NCI-H748 treated with DMSO at 0.1 percent for 48 hours (cell line): ENCODE results near the gene MIA3.
A peak's percentile ranks its signal among the peaks of the same experiment; 100 is the strongest.
"Not testable (repeated sequence)": the region's sequence is repeated elsewhere in the genome, so short reads cannot be mapped to it uniquely, and the experiment has no call there.

Source experiments
- DNase-seq: peaks from one replicate; lab custom pipeline; 2025; lab: John Stamatoyannopoulos, UW

Gene MIA3, protein sequence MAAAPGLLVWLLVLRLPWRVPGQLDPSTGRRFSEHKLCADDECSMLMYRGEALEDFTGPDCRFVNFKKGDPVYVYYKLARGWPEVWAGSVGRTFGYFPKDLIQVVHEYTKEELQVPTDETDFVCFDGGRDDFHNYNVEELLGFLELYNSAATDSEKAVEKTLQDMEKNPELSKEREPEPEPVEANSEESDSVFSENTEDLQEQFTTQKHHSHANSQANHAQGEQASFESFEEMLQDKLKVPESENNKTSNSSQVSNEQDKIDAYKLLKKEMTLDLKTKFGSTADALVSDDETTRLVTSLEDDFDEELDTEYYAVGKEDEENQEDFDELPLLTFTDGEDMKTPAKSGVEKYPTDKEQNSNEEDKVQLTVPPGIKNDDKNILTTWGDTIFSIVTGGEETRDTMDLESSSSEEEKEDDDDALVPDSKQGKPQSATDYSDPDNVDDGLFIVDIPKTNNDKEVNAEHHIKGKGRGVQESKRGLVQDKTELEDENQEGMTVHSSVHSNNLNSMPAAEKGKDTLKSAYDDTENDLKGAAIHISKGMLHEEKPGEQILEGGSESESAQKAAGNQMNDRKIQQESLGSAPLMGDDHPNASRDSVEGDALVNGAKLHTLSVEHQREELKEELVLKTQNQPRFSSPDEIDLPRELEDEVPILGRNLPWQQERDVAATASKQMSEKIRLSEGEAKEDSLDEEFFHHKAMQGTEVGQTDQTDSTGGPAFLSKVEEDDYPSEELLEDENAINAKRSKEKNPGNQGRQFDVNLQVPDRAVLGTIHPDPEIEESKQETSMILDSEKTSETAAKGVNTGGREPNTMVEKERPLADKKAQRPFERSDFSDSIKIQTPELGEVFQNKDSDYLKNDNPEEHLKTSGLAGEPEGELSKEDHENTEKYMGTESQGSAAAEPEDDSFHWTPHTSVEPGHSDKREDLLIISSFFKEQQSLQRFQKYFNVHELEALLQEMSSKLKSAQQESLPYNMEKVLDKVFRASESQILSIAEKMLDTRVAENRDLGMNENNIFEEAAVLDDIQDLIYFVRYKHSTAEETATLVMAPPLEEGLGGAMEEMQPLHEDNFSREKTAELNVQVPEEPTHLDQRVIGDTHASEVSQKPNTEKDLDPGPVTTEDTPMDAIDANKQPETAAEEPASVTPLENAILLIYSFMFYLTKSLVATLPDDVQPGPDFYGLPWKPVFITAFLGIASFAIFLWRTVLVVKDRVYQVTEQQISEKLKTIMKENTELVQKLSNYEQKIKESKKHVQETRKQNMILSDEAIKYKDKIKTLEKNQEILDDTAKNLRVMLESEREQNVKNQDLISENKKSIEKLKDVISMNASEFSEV (N-terminal part only)

DNA sequence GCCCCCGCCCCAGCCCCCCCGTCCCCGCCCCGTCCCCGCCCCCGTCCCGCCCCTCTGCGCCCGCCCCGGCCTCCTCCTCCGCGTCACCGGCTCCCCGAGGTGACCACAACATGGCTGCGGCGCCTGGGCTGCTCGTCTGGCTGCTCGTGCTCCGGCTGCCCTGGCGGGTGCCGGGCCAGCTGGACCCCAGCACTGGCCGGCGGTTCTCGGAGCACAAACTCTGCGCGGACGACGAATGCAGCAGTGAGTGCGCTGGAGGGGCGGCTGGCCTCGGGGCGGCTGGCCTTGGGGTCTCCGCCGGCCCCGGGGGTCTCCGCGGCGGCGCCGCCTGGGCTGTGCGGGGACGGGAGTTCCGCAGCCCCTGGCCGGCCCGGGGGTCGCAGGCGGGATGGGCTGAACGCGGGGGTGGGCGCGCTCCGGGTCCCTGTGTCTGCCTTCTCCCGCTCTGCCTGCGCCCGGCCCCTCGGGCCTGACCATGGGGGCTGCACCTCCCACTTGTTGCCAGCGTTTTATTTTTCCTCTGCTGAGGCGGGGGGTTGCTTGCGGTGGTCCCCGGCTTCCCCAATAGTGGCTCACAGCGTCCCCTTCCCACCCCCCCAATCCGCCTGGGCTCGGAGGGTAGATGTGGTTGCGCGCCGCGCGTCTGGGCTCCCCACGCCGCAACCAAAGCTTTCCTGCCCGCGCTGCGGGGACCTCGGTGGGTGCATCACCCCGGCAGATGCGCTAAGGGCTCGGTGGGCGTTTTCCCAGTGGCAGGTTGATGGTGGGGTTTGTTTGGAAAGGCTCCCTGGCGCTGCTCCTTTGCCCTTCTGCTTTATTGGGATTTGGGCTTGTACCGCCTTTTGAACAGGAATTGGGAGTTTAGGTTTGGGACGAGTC is at the start of gene MIA3:
Gene MIA3 (plus strand): TSS at position 97 of the 879 bp plus-strand sequence. CDS start 14 bp downstream, at position 111.
- no peak for DNase-seq

DNA sequence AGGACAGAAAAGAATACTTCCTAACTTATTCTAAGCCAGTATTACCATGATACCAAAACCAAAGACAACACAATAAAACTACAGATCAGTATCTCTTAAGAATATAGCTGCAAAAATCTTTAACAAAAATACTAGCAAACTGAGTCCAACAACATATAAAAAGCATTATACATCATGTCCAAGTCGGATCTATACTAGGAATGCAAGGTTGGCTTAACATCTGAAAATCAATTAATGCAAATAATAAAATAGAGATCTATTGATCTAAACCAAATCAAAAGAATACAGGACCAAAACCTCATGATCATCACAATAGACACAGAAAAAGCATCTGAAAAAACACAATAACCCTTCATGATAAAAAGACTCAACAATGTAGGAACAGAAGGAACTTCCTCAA is 47.1 kb upstream of the MIA3 start:
- DNase-seq, result no peak

DNA sequence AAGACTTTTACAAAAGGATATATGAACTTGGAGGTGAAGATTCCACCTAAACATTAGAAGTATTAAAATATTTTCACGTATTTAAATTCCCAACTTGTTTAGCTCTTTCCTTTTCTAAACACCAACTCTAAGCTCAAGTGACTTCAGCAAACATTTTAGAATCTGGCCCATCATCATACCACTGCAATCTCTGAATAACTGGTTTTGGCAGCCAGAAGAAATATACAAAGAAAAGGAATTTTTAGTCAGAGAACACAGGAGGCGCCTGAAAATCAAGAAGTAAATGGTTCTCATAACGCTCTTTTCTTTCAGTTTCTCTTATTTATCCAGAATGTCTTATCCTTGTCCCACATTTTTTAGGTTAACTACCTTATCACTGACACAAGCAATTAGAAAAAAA is 38.6 kb upstream of the MIA3 start:
- DNase-seq, result no peak

DNA sequence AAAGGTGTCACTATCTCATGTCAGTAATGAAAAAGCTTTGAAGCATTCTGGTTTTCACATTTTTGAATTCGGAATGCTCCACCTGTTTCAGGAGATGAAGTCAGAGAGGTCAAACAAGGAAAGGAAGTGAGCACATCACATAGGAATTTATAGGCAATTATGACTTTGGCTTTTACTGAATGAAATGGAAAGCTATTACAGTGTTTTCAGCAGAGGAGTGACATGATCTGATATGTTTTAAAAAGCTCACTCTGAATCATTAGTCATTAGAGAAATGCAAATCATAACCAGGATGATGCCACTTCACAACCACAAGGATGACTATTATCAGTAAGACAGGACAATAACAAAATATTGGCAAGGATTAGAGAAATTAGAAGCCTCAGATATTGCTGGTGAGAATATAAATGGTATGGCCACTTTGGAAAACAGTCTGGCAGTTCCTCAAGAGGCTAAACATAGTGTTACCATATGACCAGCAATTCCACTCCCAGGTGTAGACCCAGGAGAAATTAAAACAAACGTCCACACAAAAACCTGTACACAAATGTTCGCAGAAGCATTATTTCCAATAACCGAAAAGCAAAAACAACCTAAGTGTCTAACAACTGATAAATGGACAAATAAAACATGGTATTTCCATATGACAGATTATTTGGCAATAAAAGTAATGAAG is 35.7 kb upstream of the MIA3 start:
- no peak for DNase-seq

DNA sequence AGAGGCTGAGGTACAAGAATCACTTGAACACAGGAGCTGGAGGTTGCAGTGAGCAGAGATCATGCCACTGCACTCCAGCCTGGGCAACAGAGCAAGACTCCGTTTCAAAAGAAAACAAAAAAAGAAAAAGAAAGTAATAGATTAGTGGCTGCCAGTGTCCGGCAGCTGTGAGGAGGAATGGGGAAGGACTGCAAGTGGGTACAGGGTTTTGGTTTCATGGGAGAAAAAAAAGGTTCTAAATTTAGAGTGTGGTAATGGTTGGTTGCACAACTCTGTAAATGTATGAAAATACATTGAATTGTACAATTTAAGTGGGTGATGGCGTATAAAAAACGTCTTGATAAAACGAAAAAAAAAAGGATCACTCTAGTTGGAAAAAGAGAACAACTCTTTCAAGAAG is 34.8 kb upstream of the MIA3 start:
- no peak for DNase-seq

DNA sequence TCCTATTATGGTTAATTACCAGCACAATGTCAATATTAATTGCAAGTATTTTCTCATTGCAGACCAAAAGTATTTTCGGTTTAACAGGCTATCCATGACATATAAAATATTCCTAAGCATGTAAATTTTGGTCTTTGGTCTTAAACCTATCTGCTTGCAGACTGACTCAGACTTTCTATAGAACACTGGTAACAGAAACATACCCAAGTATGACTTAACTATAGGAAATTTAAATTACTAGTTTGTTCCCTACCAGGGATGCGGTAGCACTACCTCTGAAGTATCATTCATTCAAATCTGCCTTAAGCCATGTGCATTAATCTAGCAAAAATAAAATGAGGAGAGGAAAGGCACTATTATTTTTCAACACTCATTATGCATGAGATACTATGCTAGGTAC is 31.1 kb upstream of the MIA3 start:
- DNase-seq, result no peak

DNA sequence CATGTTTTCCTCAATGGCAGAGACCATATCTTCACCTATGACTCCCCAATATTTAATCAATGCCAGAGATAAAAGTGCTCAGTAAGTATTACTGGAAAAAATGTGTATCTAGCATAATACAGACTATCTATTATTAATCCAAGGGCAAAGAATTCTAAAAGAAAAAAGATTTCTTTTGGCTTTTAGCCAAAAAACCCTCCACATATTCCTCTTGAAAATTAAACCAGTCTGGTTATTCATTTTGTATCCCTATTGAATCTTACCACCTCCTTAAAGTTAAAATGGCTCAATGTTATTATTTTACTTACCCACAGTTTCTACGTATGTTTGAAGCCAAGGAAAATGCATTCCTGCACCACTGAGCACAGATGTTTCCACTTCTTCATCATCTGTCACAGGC is 29.8 kb upstream of the MIA3 start:
- no peak for DNase-seq

DNA sequence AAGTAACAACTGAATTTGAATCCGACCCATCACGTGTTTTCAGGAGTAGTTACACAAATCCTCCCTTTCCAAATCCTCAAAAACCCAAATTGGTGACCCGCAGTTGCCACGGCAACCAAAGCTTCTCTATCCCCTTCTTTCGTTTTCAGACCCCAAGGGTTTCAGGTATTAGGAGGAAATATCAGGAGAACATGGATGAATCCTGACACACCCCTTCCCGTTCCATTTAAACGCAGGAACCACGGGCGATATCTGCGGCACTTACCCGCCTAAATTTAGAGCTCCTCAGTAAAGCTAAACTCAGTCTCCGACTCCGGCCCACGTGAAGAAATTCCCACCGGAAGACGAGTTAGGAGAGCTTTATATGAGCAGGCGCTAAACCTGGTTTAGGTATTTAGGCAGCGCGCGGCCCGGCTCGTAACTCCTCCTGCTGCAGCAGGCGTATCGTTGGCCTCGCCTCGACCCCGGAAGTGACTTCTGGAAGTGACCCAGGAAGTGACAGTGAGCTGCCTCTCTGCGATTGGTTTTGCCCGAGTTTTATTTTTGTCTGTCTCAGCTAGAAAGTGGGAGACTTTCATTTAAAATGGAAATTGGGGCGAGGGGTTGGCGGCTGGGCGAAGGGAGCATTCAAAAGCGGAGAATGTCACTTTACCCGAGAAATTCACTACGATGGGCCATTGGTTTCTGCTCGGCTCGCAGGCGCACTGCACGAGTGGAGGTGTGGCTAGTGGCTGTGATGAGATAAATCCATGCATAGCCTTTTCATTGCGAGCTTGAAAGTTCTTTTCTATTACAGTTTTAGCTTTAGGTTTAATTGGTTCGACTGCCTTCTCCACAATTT is 28.2 kb upstream of the MIA3 start, which contains the start of gene TAF1A:
Gene TAF1A (minus strand): TSS at position 472 of the 841 bp plus-strand sequence.
- DNase-seq, result peak; percentile 54

DNA sequence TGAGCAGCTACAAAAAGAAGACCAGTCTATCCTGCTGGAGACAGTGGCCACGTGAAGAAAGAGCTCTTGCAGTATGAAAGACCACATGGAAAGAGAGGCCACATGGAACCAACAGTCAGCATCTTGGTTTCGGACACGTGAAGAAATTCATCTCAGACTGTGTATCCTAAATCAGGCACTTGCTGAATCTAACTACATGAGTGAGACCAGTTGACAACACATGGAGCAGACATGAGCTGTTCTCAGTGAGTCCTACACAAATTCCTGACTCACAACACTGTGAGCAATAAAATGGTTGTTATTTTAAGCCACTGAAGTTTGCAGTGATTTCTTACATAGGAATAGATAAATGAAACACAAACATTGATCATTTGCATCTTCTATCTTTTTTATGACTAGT is 25.7 kb upstream of the MIA3 start:
- DNase-seq, result no peak

DNA sequence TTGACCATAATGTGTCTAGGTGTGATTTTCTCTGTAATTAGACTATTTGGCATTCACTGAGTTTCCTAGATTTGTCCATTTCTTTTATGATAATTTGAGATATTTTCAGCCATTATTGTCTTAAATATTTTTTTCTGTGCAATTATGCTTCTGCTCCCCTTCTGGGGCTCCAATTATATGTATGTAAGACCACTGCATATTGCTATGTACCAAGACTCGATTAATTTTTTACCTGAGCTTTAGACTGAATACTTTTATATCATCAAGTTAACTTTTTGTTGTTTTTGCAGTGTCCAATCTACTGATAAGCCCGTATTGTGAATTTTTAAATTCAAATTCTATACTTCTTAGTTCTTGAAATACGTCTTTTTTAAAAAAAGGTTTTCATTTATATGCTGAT is 23.1 kb upstream of the MIA3 start:
- no peak for DNase-seq

DNA sequence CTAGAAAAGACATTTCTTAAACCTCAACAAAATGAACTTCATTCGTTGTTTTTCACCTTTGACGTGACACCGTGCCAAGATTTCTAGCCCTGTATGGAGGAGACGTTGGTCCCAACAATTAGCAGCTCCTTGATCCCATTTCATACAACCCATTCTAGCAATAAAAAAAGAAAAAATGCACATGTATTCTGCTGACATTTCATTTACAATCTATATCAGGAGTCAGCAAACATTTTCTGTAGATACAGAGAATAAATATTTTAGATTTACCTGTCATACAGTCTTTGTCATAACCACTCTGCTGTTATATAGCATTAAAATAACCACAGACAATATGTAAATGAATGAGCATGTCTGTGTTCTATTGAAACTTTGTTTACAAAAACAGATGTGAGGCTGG is 21.2 kb upstream of the MIA3 start:
- no peak for DNase-seq

DNA sequence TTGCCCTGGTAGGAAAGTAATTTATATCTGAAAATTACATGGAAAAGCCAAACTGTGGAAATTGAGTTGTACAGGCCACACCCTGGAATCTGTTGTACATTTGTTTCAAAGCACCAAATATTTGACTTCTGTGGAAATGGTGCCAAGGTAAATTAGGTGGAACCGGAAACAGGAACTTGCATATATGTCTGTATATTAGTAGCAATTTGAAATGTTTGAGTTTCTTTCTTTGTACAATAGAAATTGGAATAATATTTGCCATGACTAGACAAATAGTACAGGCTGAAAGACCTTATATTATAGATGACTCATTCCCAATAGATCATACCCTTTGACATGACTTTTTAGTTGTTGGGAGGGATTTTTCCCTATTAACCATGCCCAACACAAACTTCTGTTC is 17.6 kb upstream of the MIA3 start:
- no peak for DNase-seq

DNA sequence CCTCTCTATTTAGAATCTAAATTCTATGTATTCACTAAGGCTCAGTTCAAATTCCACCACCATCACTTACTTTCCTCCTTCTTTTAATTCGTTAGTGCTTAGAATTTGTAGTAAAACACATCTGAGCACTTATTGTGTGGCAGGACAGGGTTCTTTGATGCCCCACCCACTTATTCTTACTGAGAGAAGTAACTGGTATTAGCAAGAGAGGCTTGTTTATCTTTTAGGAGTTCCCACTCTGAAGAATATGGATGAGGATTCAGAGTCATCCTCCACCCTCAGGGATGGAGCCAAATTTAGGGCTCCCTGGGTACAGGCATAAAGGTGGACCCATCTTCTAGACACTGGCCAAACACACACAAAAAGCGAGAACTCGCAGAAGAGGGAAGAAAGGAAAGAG is 16.6 kb upstream of the MIA3 start:
- no peak for DNase-seq

DNA sequence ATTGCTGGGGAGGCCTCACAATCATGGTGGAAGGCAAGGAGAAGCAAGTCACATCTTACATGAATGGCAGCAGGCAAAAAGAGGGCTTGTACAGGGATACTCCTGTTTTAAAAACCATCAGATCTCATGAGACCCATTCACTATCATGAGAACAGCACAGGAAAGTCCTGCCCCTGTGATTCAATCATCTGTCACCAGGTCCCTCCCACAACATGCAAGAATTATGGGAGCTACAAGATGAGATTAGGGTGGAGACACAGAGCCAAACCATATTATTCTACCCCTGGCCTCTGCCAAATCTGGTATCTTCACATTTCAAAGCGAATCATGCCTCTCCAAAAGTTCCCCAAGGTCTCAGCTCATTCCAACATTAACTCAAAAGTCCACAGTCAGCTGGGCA is 11.1 kb upstream of the MIA3 start:
- DNase-seq, result no peak

DNA sequence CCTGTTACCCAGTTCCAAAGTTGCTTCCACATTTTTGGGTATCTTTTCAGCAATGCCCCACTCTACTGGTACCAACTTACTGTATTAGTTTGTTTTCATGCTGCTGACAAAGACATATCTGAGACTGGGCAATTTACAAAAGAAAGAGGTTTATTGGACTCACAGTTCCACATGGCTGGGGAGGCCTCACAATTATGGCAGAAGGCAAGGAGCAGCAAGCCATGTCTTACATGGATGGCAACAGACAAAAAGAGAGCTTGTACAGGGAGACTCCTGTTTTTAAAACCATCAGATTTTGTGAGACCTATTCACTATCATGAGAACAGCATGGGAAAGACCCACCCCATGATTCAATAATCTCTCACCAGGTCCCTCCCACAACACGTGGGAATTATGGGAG is 8.8 kb upstream of the MIA3 start:
- not testable (repeated sequence) for DNase-seq

DNA sequence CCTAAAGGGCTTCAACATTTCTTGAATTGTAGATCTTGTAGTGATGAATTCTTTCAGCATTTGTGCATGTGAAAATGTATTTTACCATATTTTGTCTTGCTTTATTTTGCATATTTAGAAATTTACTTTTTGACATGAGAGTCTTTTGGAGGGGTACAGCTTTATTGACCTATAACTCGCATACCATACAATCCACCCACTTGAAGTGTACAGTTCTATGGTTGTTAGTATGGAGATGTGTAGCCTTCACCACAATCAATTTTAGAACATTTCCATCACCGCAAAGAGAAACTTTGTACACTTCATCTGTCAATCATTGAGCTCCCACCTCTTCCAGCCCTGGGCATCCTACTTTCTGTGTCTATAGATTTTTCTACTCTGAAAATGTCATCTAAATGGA is 7.2 kb upstream of the MIA3 start:
- DNase-seq, result no peak

DNA sequence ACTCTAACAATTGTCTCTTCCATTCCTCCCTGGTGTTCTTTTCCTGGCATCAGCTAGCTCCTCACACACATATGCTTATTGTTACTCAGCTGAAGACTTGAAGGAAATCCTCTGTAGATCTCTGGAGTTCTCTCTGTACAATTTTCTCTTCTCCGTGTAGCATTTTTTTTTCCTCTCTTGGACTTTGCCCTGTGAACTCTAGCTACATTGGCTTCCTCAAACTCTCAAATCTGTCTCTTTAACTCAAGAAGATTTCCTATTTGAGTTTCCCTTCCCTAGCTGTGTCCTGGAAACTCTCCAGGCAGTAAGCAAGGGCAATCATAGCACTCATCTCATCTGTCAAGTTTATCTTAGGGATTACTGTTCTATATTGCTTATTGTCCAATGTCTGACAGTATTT is 4.3 kb upstream of the MIA3 start:
- no peak for DNase-seq

DNA sequence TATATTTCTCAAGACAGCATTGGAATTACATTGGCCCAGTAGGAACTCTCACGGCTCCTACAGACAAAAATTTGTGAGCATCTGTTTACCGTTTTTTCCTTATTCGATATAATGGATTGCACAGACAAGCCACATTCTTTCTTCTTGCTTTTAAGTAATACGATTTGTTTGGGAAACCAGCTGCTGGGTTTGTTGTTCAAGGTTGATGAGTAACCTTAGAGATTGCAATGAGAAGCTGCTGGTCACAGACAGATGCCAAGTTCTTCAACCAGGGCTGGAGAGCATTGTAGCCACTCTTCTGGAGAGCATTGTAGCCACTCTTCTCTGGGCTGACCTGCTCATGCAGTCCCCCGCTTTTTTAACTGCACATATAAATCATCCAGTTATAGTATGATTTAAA is 1.4 kb upstream of the MIA3 start:
- DNase-seq, result no peak

DNA sequence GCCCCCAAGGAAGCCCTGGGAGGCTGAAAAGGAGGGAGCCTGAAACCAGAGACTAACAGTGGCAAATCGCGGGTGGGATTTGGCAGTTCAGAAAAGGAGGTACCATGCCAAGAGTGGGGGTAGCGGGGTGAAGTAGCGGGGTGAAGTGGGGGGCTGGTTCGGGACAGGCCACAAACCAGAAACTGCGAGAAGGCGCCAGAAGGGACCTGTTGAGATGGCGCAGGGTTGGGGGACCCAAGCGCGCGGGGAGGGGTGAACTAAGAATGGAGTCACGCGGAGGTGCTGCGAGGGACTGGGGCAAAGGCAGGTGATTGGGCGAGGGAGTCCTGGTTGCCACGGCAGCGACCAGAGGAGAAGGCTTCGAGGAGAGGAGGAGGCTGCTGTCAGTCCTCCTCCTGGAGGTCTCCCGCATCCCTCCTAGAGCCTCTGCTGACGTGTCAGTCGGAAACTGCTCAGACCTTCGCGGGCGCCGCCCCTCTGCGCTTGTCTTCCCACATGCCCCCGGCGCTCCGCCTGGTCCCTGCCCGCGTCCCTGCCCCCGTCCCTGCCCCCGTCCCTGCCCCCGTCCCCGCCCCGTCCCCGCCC is 438 bp upstream of the MIA3 start:
- DNase-seq, result peak; percentile 77
